CD4-positive, alpha-beta T cell (primary cell): ENCODE measurements around the gene SPART. TPM values are rescaled to one million over a fixed set of nuclear protein-coding genes. Genes with fewer than 3 reads are reported as not detected.

ENCODE experiments used
- ATAC-seq: fragments of 200-7000 bp; cut with Tn5 transposase; one replicate; pipeline ENCODE4 v1.10.0; 2022; ENCODE audit warnings: mild to moderate bottlenecking; ENCODE audit not compliant: poor library complexity
- CTCF ChIA-PET: fragments of 350-600 bp; sonication (Branson Sonifier 250); formaldehyde crosslinking; loops from one replicate; lab custom pipeline; 2021; ENCODE audit warnings: antibody characterized with exemption, inconsistent platforms; lab: Charles Lee
- POLR2A ChIA-PET: fragments of 350-600 bp; sonication (Branson Sonifier 250); formaldehyde crosslinking; loops from one replicate; lab custom pipeline; 2021; ENCODE audit warnings: antibody characterized with exemption, inconsistent platforms; lab: Charles Lee
- DNase-seq, 14 experiments: peaks; one replicate each; pipeline ENCODE4 v3.0.0-alpha.2; 2013 to 2020; ENCODE audit warnings: mixed read lengths in 2 of 14
- H3K27ac ChIP-seq, 2 donors: one replicate each; pipeline versions ENCODE4 v1.5.1 to v1.7.0; 2013; ENCODE audit warnings: low read length in 2 of 2, low read depth in 1 of 2, mild to moderate bottlenecking in 1 of 2
- H3K27me3 ChIP-seq, 2 experiments: 1 replicate in 1 of 2; 2 replicates in 1 of 2; pipeline versions ENCODE4 v1.6.1 to v1.7.0; 2013; ENCODE audit warnings: low read length in 2 of 2, control low read depth in 1 of 2, mild to moderate bottlenecking in 1 of 2, moderate library complexity in 1 of 2; ENCODE audit not compliant: insufficient read depth in 2 of 2, control insufficient read depth in 1 of 2
- H3K36me3 ChIP-seq: one replicate; pipeline ENCODE4 v1.6.1; 2013; ENCODE audit warnings: low read length, control low read depth; ENCODE audit not compliant: insufficient read depth
- H3K4me1 ChIP-seq: one replicate; pipeline ENCODE4 v1.6.1; 2013; ENCODE audit warnings: low read length, control low read depth; ENCODE audit not compliant: insufficient read depth
- H3K4me3 ChIP-seq: one replicate; pipeline ENCODE4 v1.5.1; 2013; ENCODE audit warnings: mild to moderate bottlenecking, low read length, moderate library complexity
- H3K9me3 ChIP-seq, 2 experiments: 1 replicate in 1 of 2; 2 replicates in 1 of 2; pipeline versions ENCODE4 v1.6.1 to v1.7.0; 2013; ENCODE audit warnings: low read length in 2 of 2, mild to moderate bottlenecking in 2 of 2, control low read depth in 1 of 2, moderate library complexity in 1 of 2; ENCODE audit not compliant: control insufficient read depth in 1 of 2, insufficient read depth in 1 of 2
- H3K27ac Mint-ChIP-seq: one replicate; pipeline ENCODE4 v1.8.0; 2020; ENCODE audit warnings: mixed read lengths
- H3K27me3 Mint-ChIP-seq: one replicate; pipeline ENCODE4 v1.8.0; 2021; ENCODE audit warnings: mixed read lengths
- H3K36me3 Mint-ChIP-seq: one replicate; pipeline ENCODE4 v1.8.0; 2021; ENCODE audit warnings: low read depth, mixed read lengths
- H3K4me1 Mint-ChIP-seq: one replicate; pipeline ENCODE4 v1.8.0; 2021; ENCODE audit warnings: low read depth, mixed read lengths
- H3K4me3 Mint-ChIP-seq: one replicate; pipeline ENCODE4 v1.8.0; 2020; ENCODE audit warnings: mild to moderate bottlenecking, mixed read lengths
- H3K9me3 Mint-ChIP-seq: one replicate; pipeline ENCODE4 v1.8.0; 2020; ENCODE audit warnings: mixed read lengths
- intact Hi-C, 2 experiments: fragments of 100-400 bp; cut with DNase I in 1 of 2; cut with micrococcal nuclease in 1 of 2; formaldehyde crosslinking; loops; one replicate each; pipeline versions ENCODE4 v1.15.1 to v1.9.0; 2023 to 2025; cut with DNase I, micrococcal nuclease
- total RNA-seq, 174 experiments: library from RNA in 2 of 174; stranded (reverse) in 2 of 174; gene quantifications; one replicate each; pipeline ENCODE4 v1.2.3 and lab custom pipeline; 2021 to 2026
- TF ChIP-seq, protein P1 (sequence below): fragments of 200-600 bp; IDR thresholded peaks from one replicate; pipeline ENCODE4 v1.8.0; 2022; ENCODE audit warnings: antibody characterized with exemption, mild to moderate bottlenecking

The SPART gene
- total RNA-seq, 2 experiments from 2014 or later = 22.0 to 22.9 TPM

DNA sequence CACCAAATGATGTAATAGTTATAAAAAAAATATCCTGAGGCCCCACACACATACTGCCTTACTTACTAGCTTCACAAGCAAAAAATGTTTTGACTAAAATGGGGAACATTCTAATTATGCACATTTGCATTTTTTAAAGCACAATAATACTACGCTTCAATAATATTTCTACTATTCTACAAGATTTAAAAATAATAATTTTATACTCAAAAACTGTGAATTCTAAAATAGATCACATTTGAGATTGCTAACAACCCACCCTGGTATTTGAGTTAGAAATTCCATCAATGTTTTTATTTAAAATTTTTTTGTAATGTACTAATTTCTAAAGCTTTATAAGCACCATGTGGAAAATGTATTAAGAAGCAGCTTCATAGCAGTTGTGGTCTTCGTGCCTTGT lies 72.8 kb downstream of the SPART start:
- ATAC-seq = no peak
- Histone ChIP-seq H3K9me3 (no peaks in the 10 kb centered on the region), H3K27me3 (no peaks in the 10 kb centered on the region), H3K4me3 (no peak overlapping the region), H3K27ac (no peak overlapping the region), H3K4me1 (no peaks in the 10 kb centered on the region), H3K36me3 (no peaks in the 10 kb centered on the region)
- Mint-ChIP-seq H3K27me3 (peaks cover 10% of the 10 kb centered on the region), H3K4me3 (no peak overlapping the region), H3K4me1 (no peaks in the 10 kb centered on the region), H3K27ac (no peak overlapping the region), H3K9me3 (no peaks in the 10 kb centered on the region), H3K36me3 (no peaks in the 10 kb centered on the region)
- intact Hi-C loops = no loop called here
- ChIA-PET CTCF (interaction anchor here (1.5 kb wide), 1 partner anchor 9 kb away, joined by 4 read pairs; no protein-coding TSS in a partner anchor), POLR2A (no interaction called here)
- no peak for DNase-seq
- TF ChIP-seq, protein P1, sequence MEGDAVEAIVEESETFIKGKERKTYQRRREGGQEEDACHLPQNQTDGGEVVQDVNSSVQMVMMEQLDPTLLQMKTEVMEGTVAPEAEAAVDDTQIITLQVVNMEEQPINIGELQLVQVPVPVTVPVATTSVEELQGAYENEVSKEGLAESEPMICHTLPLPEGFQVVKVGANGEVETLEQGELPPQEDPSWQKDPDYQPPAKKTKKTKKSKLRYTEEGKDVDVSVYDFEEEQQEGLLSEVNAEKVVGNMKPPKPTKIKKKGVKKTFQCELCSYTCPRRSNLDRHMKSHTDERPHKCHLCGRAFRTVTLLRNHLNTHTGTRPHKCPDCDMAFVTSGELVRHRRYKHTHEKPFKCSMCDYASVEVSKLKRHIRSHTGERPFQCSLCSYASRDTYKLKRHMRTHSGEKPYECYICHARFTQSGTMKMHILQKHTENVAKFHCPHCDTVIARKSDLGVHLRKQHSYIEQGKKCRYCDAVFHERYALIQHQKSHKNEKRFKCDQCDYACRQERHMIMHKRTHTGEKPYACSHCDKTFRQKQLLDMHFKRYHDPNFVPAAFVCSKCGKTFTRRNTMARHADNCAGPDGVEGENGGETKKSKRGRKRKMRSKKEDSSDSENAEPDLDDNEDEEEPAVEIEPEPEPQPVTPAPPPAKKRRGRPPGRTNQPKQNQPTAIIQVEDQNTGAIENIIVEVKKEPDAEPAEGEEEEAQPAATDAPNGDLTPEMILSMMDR = no peak

GRCh38 chr13:36261976-36262375 lies 84.2 kb downstream of the SPART start:
- Histone ChIP-seq H3K36me3 (no peaks in the 10 kb centered on the region), H3K9me3 (peaks cover 0 to 14% of the 10 kb centered on the region in 2 experiments), H3K27me3 (no peaks in the 10 kb centered on the region), H3K4me1 (no peaks in the 10 kb centered on the region), H3K4me3 (no peak overlapping the region), H3K27ac (no peak overlapping the region)
- Mint-ChIP-seq H3K27ac (no peak overlapping the region), H3K4me3 (no peak overlapping the region), H3K36me3 (no peaks in the 10 kb centered on the region), H3K4me1 (no peaks in the 10 kb centered on the region), H3K27me3 (peaks cover 12% of the 10 kb centered on the region), H3K9me3 (no peaks in the 10 kb centered on the region)
- ChIA-PET CTCF (no interaction called here), POLR2A (interaction anchor here (1.0 kb wide), 1 partner anchor 12 kb away, joined by 3 read pairs; no protein-coding TSS in a partner anchor)
- intact Hi-C loops = no loop called here
- TF ChIP-seq, protein P1 = no peak
- no peak for ATAC-seq
- no peak for DNase-seq

DNA sequence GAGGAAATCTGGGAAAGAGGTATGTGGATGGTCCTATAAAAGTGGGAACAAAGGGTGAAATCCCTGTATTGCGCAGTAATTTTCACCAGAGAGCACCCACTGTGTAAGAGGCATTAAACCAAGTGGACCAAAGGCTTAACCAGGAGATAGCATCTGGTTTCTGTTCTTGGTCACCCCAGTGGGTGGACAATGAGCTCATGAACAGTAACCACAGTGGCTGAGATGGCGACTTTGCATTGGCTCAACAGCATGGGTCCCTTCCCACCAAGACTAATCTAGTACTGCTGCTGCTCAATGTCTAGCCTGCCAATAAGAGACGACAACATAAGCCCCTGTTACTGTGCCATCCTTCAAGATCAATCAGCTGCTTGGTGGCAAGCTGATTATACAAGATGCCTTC lies 85.2 kb downstream of the SPART start:
- POLR2A ChIA-PET = interaction anchor here (1.0 kb wide), 1 partner anchor 11 kb away, joined by 3 read pairs; no protein-coding TSS in a partner anchor
- Mint-ChIP-seq H3K27ac (no peak overlapping the region), H3K36me3 (no peaks in the 10 kb centered on the region), H3K4me1 (no peaks in the 10 kb centered on the region), H3K27me3 (peaks cover 8% of the 10 kb centered on the region), H3K9me3 (no peaks in the 10 kb centered on the region), H3K4me3 (no peak overlapping the region)
- intact Hi-C loops = no loop called here
- TF ChIP-seq, protein P1 = no peak
- Histone ChIP-seq H3K36me3 (no peaks in the 10 kb centered on the region), H3K4me3 (no peak overlapping the region), H3K4me1 (no peaks in the 10 kb centered on the region), H3K27me3 (no peaks in the 10 kb centered on the region), H3K27ac (no peak overlapping the region), H3K9me3 (peaks cover 0 to 20% of the 10 kb centered on the region in 2 experiments)
- no peak for DNase-seq
- CTCF ChIA-PET = no interaction called here
- ATAC-seq = no peak
